ENCODE measurements around the gene ARHGEF37. TPM values are rescaled to one million over a fixed set of nuclear protein-coding genes. Genes with fewer than 3 reads are reported as not detected.

ARHGEF37 gene
- total RNA-seq, 1 experiment from 2014 or later = 0.42 TPM

- Histone ChIP-seq H3K4me2 (ENCODE audit: insufficient read depth, insufficient read length, low read length) (no peak overlapping the region), H3K56ac (ENCODE audit: insufficient read length, low read depth, low read length) (no peak overlapping the region), H3K27me3 (ENCODE audit: insufficient read depth, low read length) (no peaks in the 10 kb centered on the region), H2AFZ (ENCODE audit: low read length) (no peak overlapping the region), H2BK5ac (ENCODE audit: insufficient read length, low read length) (no peak overlapping the region), H2BK12ac (ENCODE audit: insufficient read length, low read depth, low read length) (no peak overlapping the region), H2AK5ac (ENCODE audit: insufficient read length, low read length) (no peak overlapping the region), H3K4me1 (ENCODE audit: insufficient read depth, low read length) (peaks cover 5% of the 10 kb centered on the region; the same call in 1 of the 2 replicates), H3K18ac (ENCODE audit: insufficient read length, low read depth, low read length) (no peak overlapping the region), H4K8ac (replicated peaks; ENCODE audit: insufficient read length, low read depth, low read length) (no peak overlapping the region), H2BK15ac (ENCODE audit: low read depth, low read length) (no peak overlapping the region), H3K14ac (ENCODE audit: insufficient read depth, low read length) (no peak overlapping the region), H3K4ac (ENCODE audit: low read depth, low read length) (no peak overlapping the region), H4K5ac (ENCODE audit: insufficient read length, low read depth, low read length) (no peak overlapping the region), H2BK120ac (ENCODE audit: low read depth, low read length, poor library complexity, severe bottlenecking) (no peak overlapping the region), H4K20me1 (ENCODE audit: control insufficient read depth, insufficient read depth, insufficient read length) (no peaks in the 10 kb centered on the region), H3K79me2 (ENCODE audit: insufficient read depth, low read length) (no peaks in the 10 kb centered on the region), H3T11ph (ENCODE audit: low read length) (no peak overlapping the region), H3K9ac (ENCODE audit: extremely low read depth, insufficient read length, low read length) (no peak overlapping the region), H3K27ac (ENCODE audit: insufficient read length, low read depth, low read length) (no peak overlapping the region), H2BK20ac (ENCODE audit: low read depth, low read length, poor library complexity, severe bottlenecking) (no peak overlapping the region), H4K91ac (ENCODE audit: insufficient read length, low read depth, low read length) (no peak overlapping the region), H3K9me3 (ENCODE audit: control insufficient read depth, low read depth, low read length) (no peaks in the 10 kb centered on the region), H3K23ac (ENCODE audit: insufficient read length, low read depth, low read length) (no peak overlapping the region), H3K79me1 (ENCODE audit: insufficient read depth, low read depth, low read length, poor library complexity, severe bottlenecking) (no peaks in the 10 kb centered on the region), H3K23me2 (ENCODE audit: insufficient read length, low read depth, low read length, poor library complexity, severe bottlenecking) (no peaks in the 10 kb centered on the region)
- H3K9me3 Mint-ChIP-seq = no peaks in the 10 kb centered on the region
- no peaks in the 10 kb centered on the region for H3K36me3 Mint-ChIP-seq (ENCODE audit: insufficient read depth in 1 of 3, low read depth in 3 of 3)
- no peak for DNase-seq
- H3K4me3 Mint-ChIP-seq = no peak overlapping the region
- no peak overlapping the region for H3K27ac Mint-ChIP-seq
- WGBS (ENCODE audit: extremely low coverage, insufficient read length, low lambda C conversion rate) = no CpG with 5 or more reads among the region's 2 CpGs
- TF ChIP-seq, protein P1, sequence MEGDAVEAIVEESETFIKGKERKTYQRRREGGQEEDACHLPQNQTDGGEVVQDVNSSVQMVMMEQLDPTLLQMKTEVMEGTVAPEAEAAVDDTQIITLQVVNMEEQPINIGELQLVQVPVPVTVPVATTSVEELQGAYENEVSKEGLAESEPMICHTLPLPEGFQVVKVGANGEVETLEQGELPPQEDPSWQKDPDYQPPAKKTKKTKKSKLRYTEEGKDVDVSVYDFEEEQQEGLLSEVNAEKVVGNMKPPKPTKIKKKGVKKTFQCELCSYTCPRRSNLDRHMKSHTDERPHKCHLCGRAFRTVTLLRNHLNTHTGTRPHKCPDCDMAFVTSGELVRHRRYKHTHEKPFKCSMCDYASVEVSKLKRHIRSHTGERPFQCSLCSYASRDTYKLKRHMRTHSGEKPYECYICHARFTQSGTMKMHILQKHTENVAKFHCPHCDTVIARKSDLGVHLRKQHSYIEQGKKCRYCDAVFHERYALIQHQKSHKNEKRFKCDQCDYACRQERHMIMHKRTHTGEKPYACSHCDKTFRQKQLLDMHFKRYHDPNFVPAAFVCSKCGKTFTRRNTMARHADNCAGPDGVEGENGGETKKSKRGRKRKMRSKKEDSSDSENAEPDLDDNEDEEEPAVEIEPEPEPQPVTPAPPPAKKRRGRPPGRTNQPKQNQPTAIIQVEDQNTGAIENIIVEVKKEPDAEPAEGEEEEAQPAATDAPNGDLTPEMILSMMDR (conservative IDR thresholded peaks at IDR 0.05) = no peak
- H3K27me3 Mint-ChIP-seq (ENCODE audit: low read depth) = no peaks in the 10 kb centered on the region
- H3K4me1 Mint-ChIP-seq = peaks cover 4 to 8% of the 10 kb centered on the region in 2 experiments; a peak in 2 of 4 replicates
Measured at GRCh38 chr5:149596712-149597111, 15.4 kb downstream of the ARHGEF37 start.
